Neuronal stem cell (in vitro differentiated cells): Measurements from ENCODE around the gene FAM83E.
A peak's percentile ranks its signal among the peaks of the same experiment; 100 is the strongest.

Experiments
- DNase-seq: peaks from one replicate; pipeline ENCODE4 v3.0.0-alpha.2; 2013; ENCODE audit warnings: low spot score
- H2AFZ ChIP-seq: one replicate; pipeline ENCODE4 v1.6.1; 2013; ENCODE audit warnings: mild to moderate bottlenecking, low read length, inconsistent platforms
- H2AK5ac ChIP-seq: 2 replicates; pipeline ENCODE4 v1.6.1; 2013; ENCODE audit warnings: low read depth, mild to moderate bottlenecking, inconsistent platforms, low read length, moderate library complexity, mixed read lengths
- H2BK120ac ChIP-seq: 2 replicates; pipeline ENCODE4 v1.6.1; 2013; ENCODE audit warnings: low read depth, mild to moderate bottlenecking, inconsistent platforms, low read length, moderate library complexity, mixed read lengths
- H2BK12ac ChIP-seq: one replicate; pipeline ENCODE4 v1.6.1; 2013; ENCODE audit warnings: low read length, inconsistent platforms
- H2BK15ac ChIP-seq: 2 replicates; pipeline ENCODE4 v1.6.1; 2013; ENCODE audit warnings: mild to moderate bottlenecking, low read length, inconsistent platforms, mixed read lengths
- H2BK5ac ChIP-seq: one replicate; pipeline ENCODE4 v1.6.1; 2013; ENCODE audit warnings: inconsistent platforms, mild to moderate bottlenecking, low read length, moderate library complexity
- H3K14ac ChIP-seq: one replicate; pipeline ENCODE4 v1.6.1; 2013; ENCODE audit warnings: low read length, inconsistent platforms
- H3K18ac ChIP-seq: 2 replicates; pipeline ENCODE4 v1.6.1; 2013; ENCODE audit warnings: low read length, inconsistent platforms
- H3K23ac ChIP-seq: 2 replicates; pipeline ENCODE4 v1.6.1; 2013; ENCODE audit warnings: low read depth, mild to moderate bottlenecking, mixed read lengths, low read length, inconsistent platforms; ENCODE audit not compliant: poor library complexity
- H3K27ac ChIP-seq: replicated peaks from 3 replicates; pipeline ENCODE4 v1.5.1; 2013; ENCODE audit warnings: low read length, inconsistent platforms
- H3K27me3 ChIP-seq, 3 experiments: 2 replicates each; pipeline ENCODE4 v1.6.1; 2013; ENCODE audit warnings: low read length in 3 of 3, mild to moderate bottlenecking in 2 of 3, inconsistent platforms in 1 of 3, low read depth in 1 of 3, mixed read lengths in 1 of 3, moderate library complexity in 1 of 3; ENCODE audit not compliant: control insufficient read depth in 3 of 3, insufficient read depth in 3 of 3
- H3K36me3 ChIP-seq, 2 donors: replicated peaks in 1 of 2; 2 replicates each; pipeline ENCODE4 v1.6.1; 2013; ENCODE audit warnings: low read length in 2 of 2; ENCODE audit not compliant: control insufficient read depth in 2 of 2, insufficient read depth in 2 of 2
- H3K4ac ChIP-seq: 2 replicates; pipeline ENCODE4 v1.6.1; 2013; ENCODE audit warnings: inconsistent platforms, mild to moderate bottlenecking, low read length, moderate library complexity
- H3K4me1 ChIP-seq, 2 donors: 1 replicate in 1 of 2; 2 replicates in 1 of 2; pipeline ENCODE4 v1.6.1; 2013; ENCODE audit warnings: low read length in 2 of 2, low read depth in 1 of 2; ENCODE audit not compliant: control insufficient read depth in 2 of 2, insufficient read depth in 1 of 2
- H3K4me2 ChIP-seq: one replicate; pipeline ENCODE4 v1.6.1; 2013; ENCODE audit warnings: mild to moderate bottlenecking, low read length, inconsistent platforms; ENCODE audit not compliant: insufficient read depth, poor library complexity, severe bottlenecking
- H3K4me3 ChIP-seq, 2 donors: 2 replicates each; pipeline ENCODE4 v1.5.1; 2013; ENCODE audit warnings: low read length in 2 of 2, mild to moderate bottlenecking in 2 of 2, inconsistent platforms in 1 of 2, moderate library complexity in 1 of 2
- H3K79me1 ChIP-seq: one replicate; pipeline ENCODE4 v1.6.1; 2013; ENCODE audit warnings: low read depth, mild to moderate bottlenecking, inconsistent platforms, low read length, moderate library complexity
- H3K9ac ChIP-seq: one replicate; pipeline ENCODE4 v1.6.1; 2013; ENCODE audit warnings: mild to moderate bottlenecking, low read depth, low read length, inconsistent platforms; ENCODE audit not compliant: poor library complexity
- H3K9me3 ChIP-seq, 2 donors: replicated peaks in 1 of 2; 2 replicates each; pipeline versions ENCODE3 to v1.6.1; 2013; ENCODE audit warnings: low read length in 2 of 2, mild to moderate bottlenecking in 2 of 2, inconsistent platforms in 1 of 2, low read depth in 1 of 2, mixed read lengths in 1 of 2, moderate library complexity in 1 of 2; ENCODE audit not compliant: control insufficient read depth in 2 of 2, insufficient read depth in 1 of 2
- H4K8ac ChIP-seq: one replicate; pipeline ENCODE4 v1.6.1; 2013; ENCODE audit warnings: low read depth, mild to moderate bottlenecking, inconsistent platforms, low read length, moderate library complexity
- H4K91ac ChIP-seq: one replicate; pipeline ENCODE4 v1.6.1; 2013; ENCODE audit warnings: low read length, low read depth, mild to moderate bottlenecking, inconsistent platforms; ENCODE audit not compliant: poor library complexity
- WGBS, 2 donors: extraction: QIAGEN DNeasy Blood & Tissue Kit; methylation state at CpG; one replicate each; pipeline ENCODE4 v1.1.7; 2013; ENCODE audit warnings: missing lambda C conversion rate in 2 of 2, mixed read lengths in 1 of 2; ENCODE audit not compliant: insufficient read length in 2 of 2, insufficient replicate concordance in 1 of 2; ENCODE audit errors: extremely low coverage in 2 of 2; 5-methylcytosine and 5-hydroxymethylcytosine counted together

FAM83E gene

DNA sequence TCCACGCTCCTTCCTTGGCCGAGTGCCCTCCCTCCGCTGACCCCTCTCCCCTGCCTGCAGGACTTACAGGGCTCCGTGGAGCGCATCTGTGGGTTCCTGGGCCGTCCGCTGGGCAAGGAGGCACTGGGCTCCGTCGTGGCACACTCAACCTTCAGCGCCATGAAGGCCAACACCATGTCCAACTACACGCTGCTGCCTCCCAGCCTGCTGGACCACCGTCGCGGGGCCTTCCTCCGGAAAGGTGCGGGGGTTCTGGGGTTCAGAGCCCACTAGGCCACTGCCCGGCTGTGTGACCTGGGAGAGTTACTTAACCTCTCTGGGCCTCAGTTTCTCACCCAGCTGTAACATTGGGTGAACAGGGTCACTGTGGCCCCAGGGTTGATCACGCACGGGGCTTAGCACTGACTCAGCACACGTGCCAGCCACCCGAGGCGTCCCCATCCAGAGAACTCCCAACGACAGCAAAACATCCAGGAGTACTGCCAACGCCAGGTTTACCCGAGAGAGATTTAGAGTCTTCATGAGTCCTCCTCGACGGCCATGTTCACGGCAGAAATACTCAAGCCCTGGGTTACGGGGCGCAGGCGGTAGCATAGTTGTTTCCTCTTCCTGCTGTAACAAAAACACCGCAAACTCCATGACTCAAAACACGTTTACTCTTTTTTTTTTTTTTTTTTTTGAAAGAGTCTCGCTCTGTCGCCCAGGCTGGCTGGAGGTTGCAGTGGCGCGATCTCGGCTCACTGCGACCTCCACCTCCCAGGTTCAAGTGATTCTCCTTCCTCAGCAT, 18.0 kb downstream of the FAM83E start:
- H3K9ac ChIP-seq: no peak overlapping the region
- no peak overlapping the region for H4K8ac ChIP-seq
- H2AK5ac ChIP-seq: peak overlapping the region; percentile 95
- no peaks in the 10 kb centered on the region for H3K4me1 ChIP-seq
- no peaks in the 10 kb centered on the region for H3K36me3 ChIP-seq
- no peaks in the 10 kb centered on the region for H3K9me3 ChIP-seq
- DNase-seq: no peak
- no peak overlapping the region for H3K4me2 ChIP-seq
- no peak overlapping the region for H2AFZ ChIP-seq
- peak overlapping the region; percentile 75 for H2BK12ac ChIP-seq
- H3K79me1 ChIP-seq: peaks cover 2% of the 10 kb centered on the region
- no CpG with 5 or more reads among the region's 39 CpGs for WGBS, 2 donors
- H2BK120ac ChIP-seq: no peak overlapping the region
- peak overlapping the region; percentile 70 for H3K18ac ChIP-seq
- no peak overlapping the region for H4K91ac ChIP-seq
- no peak overlapping the region for H3K27ac ChIP-seq
- H2BK5ac ChIP-seq: peak overlapping the region; percentile 53
- H3K4me3 ChIP-seq: no peak overlapping the region
- H3K4ac ChIP-seq: no peak overlapping the region
- H3K14ac ChIP-seq: no peak overlapping the region
- peak overlapping the region; percentile 64 for H2BK15ac ChIP-seq
- H3K23ac ChIP-seq: peak overlapping the region; percentile 43
- H3K27me3 ChIP-seq: peaks cover 0 to 6% (median 0%) of the 10 kb centered on the region in 3 experiments

DNA sequence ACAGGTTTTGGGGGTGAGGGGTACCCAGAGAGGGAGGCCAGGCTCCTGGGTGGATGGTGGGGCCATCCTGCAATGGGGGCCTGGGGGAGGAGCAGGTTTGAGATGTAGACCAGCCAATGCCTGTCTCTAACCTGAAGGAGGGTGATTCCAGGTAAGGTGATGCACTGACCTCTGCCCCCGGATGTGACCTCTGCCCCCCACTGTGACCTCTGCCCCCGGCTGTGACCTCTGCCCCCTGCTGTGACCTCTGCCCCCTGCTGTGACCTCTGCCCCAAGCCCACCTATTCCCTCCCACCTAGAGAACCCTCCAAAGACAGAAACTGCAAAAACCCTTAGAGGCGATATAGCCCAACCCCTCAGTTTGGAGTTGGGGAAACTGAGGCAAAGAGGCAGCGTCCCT, 18.6 kb downstream of the FAM83E start:
- H2BK120ac ChIP-seq: no peak overlapping the region
- H3K79me1 ChIP-seq: peaks cover 2% of the 10 kb centered on the region
- H3K4me2 ChIP-seq: no peak overlapping the region
- no peaks in the 10 kb centered on the region for H3K9me3 ChIP-seq
- H2BK15ac ChIP-seq: peak overlapping the region; percentile 85
- H3K4me1 ChIP-seq: no peaks in the 10 kb centered on the region
- H3K9ac ChIP-seq: no peak overlapping the region
- no CpG with 5 or more reads among the region's 4 CpGs for WGBS, 2 donors
- peak overlapping the region; percentile 96 for H2AK5ac ChIP-seq
- no peak overlapping the region for H3K4me3 ChIP-seq
- H2BK12ac ChIP-seq: peak overlapping the region; percentile 22
- no peak overlapping the region for H4K8ac ChIP-seq
- H3K18ac ChIP-seq: peak overlapping the region; percentile 70
- no peaks in the 10 kb centered on the region for H3K36me3 ChIP-seq
- H3K27ac ChIP-seq: no peak overlapping the region
- no peak overlapping the region for H3K14ac ChIP-seq
- peak overlapping the region; percentile 43 for H3K23ac ChIP-seq
- H4K91ac ChIP-seq: no peak overlapping the region
- H3K4ac ChIP-seq: no peak overlapping the region
- H2AFZ ChIP-seq: no peak overlapping the region
- peaks cover 0 to 6% (median 0%) of the 10 kb centered on the region in 3 experiments for H3K27me3 ChIP-seq
- no peak for DNase-seq
- peak overlapping the region; percentile 53 for H2BK5ac ChIP-seq

DNA sequence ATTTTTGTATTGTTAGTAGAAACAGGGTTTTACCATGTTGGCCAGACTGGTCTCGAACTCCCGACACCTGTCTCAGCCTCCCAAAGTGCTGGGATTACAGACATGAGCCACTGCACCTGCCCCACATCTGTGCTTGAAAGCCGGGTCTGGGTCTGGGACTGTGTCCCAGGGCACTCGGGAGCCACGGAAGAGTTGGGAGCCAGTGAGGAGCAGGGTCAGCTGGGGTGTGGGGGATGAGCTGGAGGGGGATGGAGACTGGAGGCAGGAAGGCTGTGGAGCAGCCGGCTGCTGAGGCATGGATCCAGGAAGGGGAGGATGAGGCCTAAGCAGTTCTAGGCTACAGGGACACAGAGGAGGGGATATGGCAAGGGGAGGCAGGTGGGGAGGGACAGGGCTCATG, 19.0 kb downstream of the FAM83E start:
- H3K27ac ChIP-seq: no peak overlapping the region
- peak overlapping the region; percentile 22 for H2BK12ac ChIP-seq
- H2BK5ac ChIP-seq: no peak overlapping the region
- peaks cover 0 to 6% (median 0%) of the 10 kb centered on the region in 3 experiments for H3K27me3 ChIP-seq
- H2AK5ac ChIP-seq: peak overlapping the region; percentile 96
- no peak overlapping the region for H2BK120ac ChIP-seq
- no peak overlapping the region for H3K9ac ChIP-seq
- H3K23ac ChIP-seq: peak overlapping the region; percentile 55
- no peak overlapping the region for H3K4me3 ChIP-seq
- DNase-seq: no peak
- no peaks in the 10 kb centered on the region for H3K36me3 ChIP-seq
- no peak overlapping the region for H3K4me2 ChIP-seq
- peaks cover 2% of the 10 kb centered on the region for H3K79me1 ChIP-seq
- H2AFZ ChIP-seq: no peak overlapping the region
- no peaks in the 10 kb centered on the region for H3K9me3 ChIP-seq
- peak overlapping the region; percentile 57 for H3K18ac ChIP-seq
- H4K91ac ChIP-seq: no peak overlapping the region
- peak overlapping the region; percentile 85 for H2BK15ac ChIP-seq
- H3K4ac ChIP-seq: no peak overlapping the region
- H3K4me1 ChIP-seq: no peaks in the 10 kb centered on the region
- WGBS, 2 donors: no CpG with 5 or more reads among the region's 6 CpGs
- no peak overlapping the region for H3K14ac ChIP-seq
- no peak overlapping the region for H4K8ac ChIP-seq

DNA sequence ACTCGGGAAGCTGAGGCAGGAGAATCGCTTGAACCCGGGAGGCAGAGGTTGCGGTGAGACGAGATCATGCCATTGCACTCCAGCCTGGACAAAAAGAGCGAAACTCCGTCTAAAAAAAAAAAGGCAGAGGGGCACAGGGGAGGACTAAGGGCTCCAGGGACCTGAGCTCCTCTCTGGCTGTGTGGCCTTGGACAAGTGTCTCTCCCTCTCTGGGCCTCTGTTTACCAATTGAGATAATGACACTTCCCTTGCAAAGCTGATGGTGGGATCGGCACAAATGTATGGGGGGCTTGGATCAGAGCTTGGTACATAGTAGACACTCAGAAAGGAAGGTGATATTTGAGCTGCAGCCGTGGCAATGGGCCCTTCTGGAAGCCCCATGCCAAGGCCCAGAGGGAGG, 19.7 kb downstream of the FAM83E start:
- Histone ChIP-seq H2AFZ (no peak overlapping the region), H2BK15ac (no peak overlapping the region), H3K4me3 (no peak overlapping the region), H2BK12ac (no peak overlapping the region), H4K8ac (no peak overlapping the region), H3K14ac (no peak overlapping the region), H3K79me1 (peaks cover 2% of the 10 kb centered on the region), H2BK120ac (no peak overlapping the region), H3K27me3 (peaks cover 0 to 6% (median 0%) of the 10 kb centered on the region in 3 experiments), H4K91ac (no peak overlapping the region), H3K4me2 (no peak overlapping the region), H3K18ac (no peak overlapping the region), H2AK5ac (no peak overlapping the region), H3K9ac (no peak overlapping the region), H3K4me1 (no peaks in the 10 kb centered on the region), H3K36me3 (no peaks in the 10 kb centered on the region), H2BK5ac (no peak overlapping the region), H3K27ac (no peak overlapping the region), H3K23ac (no peak overlapping the region), H3K9me3 (no peaks in the 10 kb centered on the region), H3K4ac (no peak overlapping the region)
- WGBS, 2 donors: no CpG with 5 or more reads among the region's 9 CpGs
- no peak for DNase-seq
